A673 (cell line): ENCODE data around the gene SSTR4.

Experiments used
- EZH2 ChIP-seq: fragments of 200-600 bp; sonication (generic); IDR thresholded peaks from 2 replicates; pipeline ENCODE4 v1.6.1; 2017; ENCODE audit warnings: borderline replicate concordance, low read depth, mild to moderate bottlenecking, mixed read lengths, antibody characterized with exemption, low read length; ENCODE audit not compliant: poor library complexity, severe bottlenecking
- TF ChIP-seq, protein P1 (sequence below): fragments of 300-800, 200-600 bp; sonication (generic); conservative IDR thresholded peaks from 2 replicates; pipeline ENCODE4 v1.5.1; 2017; ENCODE audit warnings: low read depth, mild to moderate bottlenecking, antibody characterized with exemption, low read length, moderate library complexity, mixed read lengths

DNA sequence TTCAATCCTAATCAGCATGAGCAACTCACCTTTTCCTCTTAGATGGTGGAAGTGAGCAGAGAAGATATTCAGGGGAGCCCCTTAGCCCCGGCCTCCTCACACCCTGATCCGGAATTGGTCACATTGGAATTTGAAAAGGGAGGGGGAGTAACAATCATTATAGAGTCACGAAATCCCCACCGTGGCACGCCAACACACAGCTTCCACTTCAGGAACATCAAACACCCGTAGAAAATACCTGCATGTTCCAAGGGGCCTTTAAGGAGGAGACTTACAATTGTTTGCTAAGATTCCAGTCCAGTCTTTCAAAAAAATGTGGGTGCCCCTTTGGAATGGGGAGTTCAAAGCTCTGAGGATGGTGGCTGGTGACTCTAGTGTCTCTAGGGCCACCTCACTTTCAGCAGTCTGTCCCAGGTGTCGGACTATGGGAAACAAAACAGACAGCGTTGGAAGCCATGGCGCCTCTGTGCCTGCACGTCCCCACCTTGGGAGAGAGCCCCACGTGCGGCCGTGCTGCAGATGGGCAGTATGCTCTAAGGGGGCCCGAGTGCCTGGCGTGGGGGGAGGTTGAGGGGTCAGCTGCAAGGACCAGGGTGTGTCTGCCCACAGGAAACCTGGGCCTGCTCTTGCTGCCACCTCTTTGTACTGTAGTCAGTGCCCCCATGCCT is 48.6 kb downstream of the SSTR4 start:
- TF ChIP-seq, protein P1, sequence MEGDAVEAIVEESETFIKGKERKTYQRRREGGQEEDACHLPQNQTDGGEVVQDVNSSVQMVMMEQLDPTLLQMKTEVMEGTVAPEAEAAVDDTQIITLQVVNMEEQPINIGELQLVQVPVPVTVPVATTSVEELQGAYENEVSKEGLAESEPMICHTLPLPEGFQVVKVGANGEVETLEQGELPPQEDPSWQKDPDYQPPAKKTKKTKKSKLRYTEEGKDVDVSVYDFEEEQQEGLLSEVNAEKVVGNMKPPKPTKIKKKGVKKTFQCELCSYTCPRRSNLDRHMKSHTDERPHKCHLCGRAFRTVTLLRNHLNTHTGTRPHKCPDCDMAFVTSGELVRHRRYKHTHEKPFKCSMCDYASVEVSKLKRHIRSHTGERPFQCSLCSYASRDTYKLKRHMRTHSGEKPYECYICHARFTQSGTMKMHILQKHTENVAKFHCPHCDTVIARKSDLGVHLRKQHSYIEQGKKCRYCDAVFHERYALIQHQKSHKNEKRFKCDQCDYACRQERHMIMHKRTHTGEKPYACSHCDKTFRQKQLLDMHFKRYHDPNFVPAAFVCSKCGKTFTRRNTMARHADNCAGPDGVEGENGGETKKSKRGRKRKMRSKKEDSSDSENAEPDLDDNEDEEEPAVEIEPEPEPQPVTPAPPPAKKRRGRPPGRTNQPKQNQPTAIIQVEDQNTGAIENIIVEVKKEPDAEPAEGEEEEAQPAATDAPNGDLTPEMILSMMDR = no peak
- TF ChIP-seq EZH2 = no peak
